ENCODE data around the gene SMIM38.

DNA sequence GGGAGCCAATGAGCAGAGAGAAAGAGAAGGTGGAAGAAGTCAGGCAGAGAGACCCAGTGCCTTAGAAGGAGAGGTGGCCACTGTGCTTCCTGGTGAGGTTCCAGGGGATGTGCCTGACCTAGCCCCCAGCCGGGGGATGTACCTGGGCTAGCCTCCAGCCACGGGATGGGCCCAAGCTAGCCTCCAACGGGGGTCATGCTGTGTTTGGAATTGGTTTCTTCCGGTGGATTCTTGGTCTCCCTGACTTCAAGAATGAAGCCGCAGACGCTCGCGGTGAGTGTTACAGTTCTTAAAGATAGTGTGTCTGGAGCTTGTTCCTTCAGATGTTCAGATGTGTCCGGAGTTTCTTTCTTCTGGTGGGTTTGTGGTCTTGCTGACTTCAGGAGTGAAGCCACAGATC, 6.9 kb upstream of the SMIM38 start:
- TF ChIP-seq, protein P1, sequence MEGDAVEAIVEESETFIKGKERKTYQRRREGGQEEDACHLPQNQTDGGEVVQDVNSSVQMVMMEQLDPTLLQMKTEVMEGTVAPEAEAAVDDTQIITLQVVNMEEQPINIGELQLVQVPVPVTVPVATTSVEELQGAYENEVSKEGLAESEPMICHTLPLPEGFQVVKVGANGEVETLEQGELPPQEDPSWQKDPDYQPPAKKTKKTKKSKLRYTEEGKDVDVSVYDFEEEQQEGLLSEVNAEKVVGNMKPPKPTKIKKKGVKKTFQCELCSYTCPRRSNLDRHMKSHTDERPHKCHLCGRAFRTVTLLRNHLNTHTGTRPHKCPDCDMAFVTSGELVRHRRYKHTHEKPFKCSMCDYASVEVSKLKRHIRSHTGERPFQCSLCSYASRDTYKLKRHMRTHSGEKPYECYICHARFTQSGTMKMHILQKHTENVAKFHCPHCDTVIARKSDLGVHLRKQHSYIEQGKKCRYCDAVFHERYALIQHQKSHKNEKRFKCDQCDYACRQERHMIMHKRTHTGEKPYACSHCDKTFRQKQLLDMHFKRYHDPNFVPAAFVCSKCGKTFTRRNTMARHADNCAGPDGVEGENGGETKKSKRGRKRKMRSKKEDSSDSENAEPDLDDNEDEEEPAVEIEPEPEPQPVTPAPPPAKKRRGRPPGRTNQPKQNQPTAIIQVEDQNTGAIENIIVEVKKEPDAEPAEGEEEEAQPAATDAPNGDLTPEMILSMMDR (IDR thresholded peaks at IDR 0.05): no peak
- TF ChIP-seq POLR2A (IDR thresholded peaks at IDR 0.05): no peak
